HEK293 (cell line): Measurements from ENCODE around the gene SHISAL1.

Source experiments
- RBAK ChIP-seq: fragments of 450-650 bp; formaldehyde crosslinking; IDR thresholded peaks from 2 replicates; pipeline ENCODE4 v1.5.1; 2016; ENCODE audit warnings: missing biosample characterization, missing genetic modification characterization
- TCF7L2 ChIP-seq: IDR thresholded peaks from 2 replicates; pipeline ENCODE4 v1.6.1; 2011; ENCODE audit warnings: low read depth, mild to moderate bottlenecking, inconsistent platforms, low read length, moderate library complexity, borderline replicate concordance
- YY1 ChIP-seq: fragments of 450-650 bp; formaldehyde crosslinking; IDR thresholded peaks from 2 replicates; pipeline ENCODE4 v1.5.1; 2018; ENCODE audit warnings: missing biosample characterization, missing genetic modification characterization
- ZNF175 ChIP-seq: fragments of 450-650 bp; formaldehyde crosslinking; IDR thresholded peaks from 2 replicates; pipeline ENCODE4 v1.5.1; 2016; ENCODE audit warnings: missing biosample characterization, missing genetic modification characterization
- ZNF214 ChIP-seq: fragments of 450-650 bp; formaldehyde crosslinking; IDR thresholded peaks from 2 replicates; pipeline ENCODE4 v1.5.1; 2017; ENCODE audit warnings: missing biosample characterization, mild to moderate bottlenecking, missing genetic modification characterization, borderline replicate concordance
- ZNF449 ChIP-seq: fragments of 450-650 bp; formaldehyde crosslinking; IDR thresholded peaks from 2 replicates; pipeline ENCODE4 v1.5.1; 2017; ENCODE audit warnings: missing biosample characterization, mild to moderate bottlenecking, missing genetic modification characterization, moderate library complexity
- TF ChIP-seq, protein P1 (sequence below): fragments of 450-650 bp; formaldehyde crosslinking; IDR thresholded peaks from 2 replicates; pipeline ENCODE4 v1.5.1; 2016; ENCODE audit warnings: missing biosample characterization, missing genetic modification characterization

- TF ChIP-seq ZNF175 (tag by site-specific recombination) (no peak), YY1 (tag by site-specific recombination) (no peak), TCF7L2 (no peak), RBAK (tag by site-specific recombination) (no peak), ZNF449 (tag by site-specific recombination) (no peak), ZNF214 (tag by site-specific recombination) (no peak)
- TF ChIP-seq, protein P1, sequence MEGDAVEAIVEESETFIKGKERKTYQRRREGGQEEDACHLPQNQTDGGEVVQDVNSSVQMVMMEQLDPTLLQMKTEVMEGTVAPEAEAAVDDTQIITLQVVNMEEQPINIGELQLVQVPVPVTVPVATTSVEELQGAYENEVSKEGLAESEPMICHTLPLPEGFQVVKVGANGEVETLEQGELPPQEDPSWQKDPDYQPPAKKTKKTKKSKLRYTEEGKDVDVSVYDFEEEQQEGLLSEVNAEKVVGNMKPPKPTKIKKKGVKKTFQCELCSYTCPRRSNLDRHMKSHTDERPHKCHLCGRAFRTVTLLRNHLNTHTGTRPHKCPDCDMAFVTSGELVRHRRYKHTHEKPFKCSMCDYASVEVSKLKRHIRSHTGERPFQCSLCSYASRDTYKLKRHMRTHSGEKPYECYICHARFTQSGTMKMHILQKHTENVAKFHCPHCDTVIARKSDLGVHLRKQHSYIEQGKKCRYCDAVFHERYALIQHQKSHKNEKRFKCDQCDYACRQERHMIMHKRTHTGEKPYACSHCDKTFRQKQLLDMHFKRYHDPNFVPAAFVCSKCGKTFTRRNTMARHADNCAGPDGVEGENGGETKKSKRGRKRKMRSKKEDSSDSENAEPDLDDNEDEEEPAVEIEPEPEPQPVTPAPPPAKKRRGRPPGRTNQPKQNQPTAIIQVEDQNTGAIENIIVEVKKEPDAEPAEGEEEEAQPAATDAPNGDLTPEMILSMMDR (tag by site-specific recombination) = no peak
Observed at GRCh38 chr22:44357296-44357965, 44.7 kb upstream of the SHISAL1 start.
